G401.6 (cell line): ENCODE results near the gene VWA5A.
"Not testable (repeated sequence)": the region's sequence is repeated elsewhere in the genome, so short reads cannot be mapped to it uniquely, and the experiment has no call there.

Experiments used
- FAIRE-seq: peaks from 2 replicates; lab custom pipeline; 2012; peaks lifted over from hg19 to GRCh38; lab: Jason Lieb, UNC

Gene VWA5A

GRCh38 chr11:124170315-124170714, 55.1 kb downstream of the VWA5A start:
- FAIRE-seq, result not testable (repeated sequence)

GRCh38 chr11:124170801-124171586, 55.7 kb downstream of the VWA5A start:
- FAIRE-seq, result no peak

GRCh38 chr11:124172101-124172500, 56.9 kb downstream of the VWA5A start:
- no peak for FAIRE-seq

- FAIRE-seq, result no peak
Measured at GRCh38 chr11:124172599-124172998, 57.3 kb downstream of the VWA5A start.

DNA sequence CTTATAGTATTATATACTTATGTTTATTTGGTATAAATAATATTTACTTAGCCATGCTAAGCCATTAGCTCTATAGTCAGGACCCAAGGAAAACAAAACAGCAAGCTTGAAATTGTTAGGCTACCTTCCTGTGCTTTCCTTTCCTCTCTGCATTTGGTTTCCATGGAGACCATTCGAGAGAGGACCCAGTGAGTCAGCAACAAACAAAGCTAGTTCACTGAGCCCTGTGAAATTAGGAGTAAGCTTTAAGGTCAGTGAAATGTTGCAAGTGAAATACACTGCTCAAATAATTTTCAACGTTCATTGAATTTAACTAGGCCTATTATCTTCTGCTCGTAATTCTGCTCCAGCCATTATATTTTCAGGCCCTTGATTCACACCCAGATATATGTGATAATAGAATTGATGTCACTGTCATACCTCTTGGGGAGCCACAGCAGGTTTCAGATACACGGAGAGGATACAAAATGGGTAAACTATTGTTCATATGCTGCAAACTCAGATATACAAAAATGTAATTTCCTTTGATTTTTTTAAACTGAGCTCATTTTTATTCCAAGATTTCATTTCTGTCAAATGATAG, 58.8 kb downstream of the VWA5A start:
- FAIRE-seq, result no peak

DNA sequence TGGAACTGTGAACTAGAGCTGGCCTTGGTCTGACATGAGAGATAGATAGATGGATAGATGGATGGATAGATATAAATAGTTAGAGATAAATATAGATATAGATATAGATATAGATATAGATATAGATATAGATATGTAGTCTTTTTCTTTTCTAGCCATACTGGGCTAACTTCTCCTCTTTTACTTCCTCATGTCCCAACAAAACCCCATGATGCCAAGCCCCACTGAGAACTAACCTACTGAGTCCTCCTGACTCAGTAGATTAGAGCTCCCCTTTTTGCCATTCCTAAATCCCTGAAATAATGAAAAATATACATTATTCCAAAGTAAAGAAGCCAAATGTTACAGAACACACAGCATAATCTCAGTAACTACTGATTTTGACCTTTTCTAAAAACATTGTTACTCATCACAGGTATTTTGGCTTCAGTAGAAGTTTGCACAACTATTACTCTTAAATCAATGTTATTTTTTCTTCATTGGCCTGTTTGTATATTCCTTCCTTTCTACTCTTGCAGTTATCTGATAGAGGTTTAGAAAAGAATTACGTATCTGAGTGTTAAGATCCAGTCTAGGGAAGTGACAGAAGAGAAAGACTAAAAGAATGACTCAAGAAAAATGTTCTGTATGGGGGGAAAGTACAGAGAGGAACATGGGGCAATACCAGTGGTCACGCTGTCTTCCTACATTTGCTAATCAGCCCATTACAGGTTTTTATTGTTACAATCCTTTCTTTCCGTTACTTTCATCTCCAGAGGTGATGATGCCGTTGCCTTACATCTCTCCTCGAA, 61.9 kb downstream of the VWA5A start:
- no peak for FAIRE-seq

DNA sequence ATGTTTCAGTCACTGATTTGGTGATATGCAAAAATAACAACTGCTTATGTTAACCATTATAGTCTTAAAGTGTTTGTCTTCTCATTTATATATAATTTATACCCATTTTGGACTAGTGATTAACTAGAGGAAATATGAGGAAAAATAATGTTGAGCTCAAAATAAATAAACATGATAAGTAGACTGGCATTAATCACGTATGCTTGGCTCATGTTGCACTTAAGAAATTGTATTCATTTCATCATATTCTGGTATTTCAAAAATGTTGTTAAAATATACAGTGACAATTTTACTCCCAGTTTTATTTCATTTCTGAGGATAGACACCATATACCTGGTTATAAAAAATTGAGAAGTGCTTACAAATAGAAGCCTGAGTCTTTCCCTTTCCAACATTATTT, 64.1 kb downstream of the VWA5A start:
- no peak for FAIRE-seq

GRCh38 chr11:124183068-124183467, 67.8 kb downstream of the VWA5A start, which contains the start of gene OR10D3:
Gene OR10D3 (plus strand): TSS chr11:124183345. CDS start chr11:124185270, 1,925 bp downstream.
- FAIRE-seq, result no peak

DNA sequence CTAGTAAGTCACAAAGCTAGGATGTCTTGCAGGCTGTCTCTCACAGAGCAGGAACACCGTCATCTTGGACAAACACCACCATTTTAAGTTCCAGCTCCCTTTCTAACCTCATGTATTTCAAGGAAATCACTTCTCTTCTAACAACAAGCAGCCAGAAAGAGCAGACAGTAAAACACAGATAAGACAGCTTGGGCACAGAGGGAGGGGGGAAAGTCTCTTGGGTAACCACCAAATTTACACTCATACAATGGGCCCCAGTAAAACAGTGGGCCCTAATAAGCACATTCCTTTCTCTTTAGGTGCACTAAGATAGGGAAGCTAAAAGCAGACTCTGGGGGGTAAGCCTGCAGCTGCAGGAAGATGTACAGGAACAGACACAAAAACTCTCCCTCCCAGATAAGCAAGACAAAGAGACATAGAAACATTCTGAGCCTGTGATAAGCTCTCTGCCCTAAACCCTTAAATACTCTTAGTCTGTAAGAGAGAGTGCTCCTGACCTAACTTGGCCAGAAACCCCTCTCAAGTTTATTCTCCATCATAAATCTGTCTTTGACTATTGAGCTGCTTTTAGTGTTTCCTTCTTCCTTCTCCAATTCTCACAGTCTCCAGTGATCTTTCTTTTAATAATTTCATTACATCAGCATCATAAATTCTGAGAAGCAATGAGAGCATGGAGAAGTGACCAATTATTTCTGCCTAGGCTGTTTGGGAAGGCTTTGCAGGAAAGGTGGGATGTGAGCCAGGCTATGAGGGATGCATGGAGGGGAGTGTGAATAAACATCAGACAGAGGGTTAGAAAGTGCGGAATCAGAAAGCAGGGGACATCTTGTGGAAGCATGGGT, 75.3 kb downstream of the VWA5A start:
- FAIRE-seq, result no peak

GRCh38 chr11:124193221-124194010, 78.2 kb downstream of the VWA5A start:
- no peak for FAIRE-seq

DNA sequence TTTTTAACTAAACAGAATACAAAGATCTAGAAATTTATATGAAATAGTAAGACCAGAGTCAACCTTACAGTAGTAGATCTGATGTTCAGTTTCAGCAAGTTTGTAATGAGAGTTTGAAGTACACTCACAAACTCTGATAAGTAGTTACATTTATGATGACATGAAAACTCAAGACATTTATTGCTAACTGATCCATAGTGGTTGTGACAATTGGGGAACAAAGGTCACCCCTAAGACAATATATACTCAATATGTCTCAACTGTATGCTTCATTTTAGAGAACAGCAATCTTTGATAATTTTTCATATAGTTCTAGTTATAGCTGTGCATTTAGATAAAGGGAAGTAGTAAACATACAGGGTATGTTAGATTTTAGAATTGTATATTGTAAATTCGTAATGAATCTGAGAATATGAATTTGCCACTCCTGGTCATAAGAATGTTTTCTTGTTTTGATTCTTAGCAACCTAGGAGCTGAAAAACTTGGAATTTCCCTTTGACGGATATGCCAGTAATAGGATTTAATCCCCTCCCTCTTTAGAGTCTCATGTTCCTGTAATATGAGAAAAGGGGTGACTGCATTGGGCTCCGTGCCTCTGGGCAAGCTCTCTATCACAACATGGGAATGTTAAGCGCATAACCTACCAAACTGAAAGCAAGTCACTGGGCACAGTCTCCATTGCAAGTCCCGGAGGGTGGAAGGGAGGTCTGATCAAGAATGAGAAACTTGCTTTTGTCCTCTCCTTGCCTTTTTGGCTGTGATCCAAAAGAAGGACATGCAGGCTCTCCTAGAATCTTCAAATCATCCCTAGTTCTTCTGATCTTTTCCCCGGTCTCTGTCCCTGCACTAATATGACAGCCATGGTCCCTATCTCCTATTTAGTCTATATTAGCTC, 79.3 kb downstream of the VWA5A start:
- FAIRE-seq, result no peak

- FAIRE-seq, result no peak
Measured at GRCh38 chr11:124195189-124195734, 80.0 kb downstream of the VWA5A start.
